ENCODE measurements around the gene TMEM69.
"Not testable (repeated sequence)": the region's sequence is repeated elsewhere in the genome, so short reads cannot be mapped to it uniquely, and the experiment has no call there.

Gene TMEM69

DNA sequence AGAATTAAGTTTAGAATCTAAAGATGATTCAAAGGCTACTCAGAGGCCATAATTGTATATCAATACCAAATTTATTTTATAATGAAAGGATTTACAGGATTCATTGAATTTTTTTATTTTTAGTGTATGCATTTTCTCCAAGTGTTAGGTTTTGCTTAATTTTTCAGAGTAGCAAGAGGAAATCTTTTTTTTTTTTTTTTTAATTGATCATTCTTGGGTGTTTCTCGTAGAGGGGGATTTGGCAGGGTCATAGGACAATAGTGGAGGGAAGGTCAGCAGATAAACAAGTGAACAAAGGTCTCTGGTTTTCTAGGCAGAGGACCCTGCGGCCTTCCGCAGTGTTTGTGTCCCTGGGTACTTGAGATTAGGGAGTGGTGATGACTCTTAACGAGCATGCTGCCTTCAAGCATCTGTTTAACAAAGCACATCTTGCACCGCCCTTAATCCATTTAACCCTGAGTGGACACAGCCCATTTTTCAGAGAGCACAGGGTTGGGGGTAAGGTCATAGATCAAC lies 51.7 kb downstream of the TMEM69 start:
- DNase-seq, result not testable (repeated sequence)
